HL-60 (cell line): ENCODE results near the gene CCM2L.

Experiments used
- DNase-seq, 2 experiments: peaks; one replicate each; pipeline ENCODE4 v3.0.0-alpha.2; 2010 to 2020; ENCODE audit warnings: low read depth in 1 of 2, low spot score in 1 of 2
- H3K27ac ChIP-seq: fragments of 250-450 bp; sonication (Bioruptor Pico); replicated peaks from 2 replicates; pipeline ENCODE4 v1.5.1; 2020; ENCODE audit warnings: mild to moderate bottlenecking, moderate library complexity
- H3K27me3 ChIP-seq: fragments of 250-450 bp; sonication (Bioruptor Pico); 2 replicates; pipeline ENCODE4 v1.5.1; 2021; ENCODE audit warnings: mild to moderate bottlenecking, moderate library complexity; ENCODE audit not compliant: insufficient read depth, poor library complexity, severe bottlenecking
- H3K4me3 ChIP-seq: replicated peaks from 2 replicates; pipeline ENCODE4 v1.5.1; 2011; ENCODE audit warnings: mild to moderate bottlenecking, control low read depth, low read length; ENCODE audit not compliant: insufficient read depth
- CTCF ChIP-seq: IDR thresholded peaks from one replicate; pipeline ENCODE4 v1.5.1; 2011; ENCODE audit warnings: low read length, control low read depth, inconsistent platforms; ENCODE audit not compliant: insufficient read depth
- GABPA ChIP-seq: IDR thresholded peaks from 2 replicates; pipeline ENCODE4 v1.6.1; 2012; ENCODE audit warnings: low read depth
- POLR2AphosphoS5 ChIP-seq: IDR thresholded peaks from 2 replicates; pipeline ENCODE4 v1.6.1; 2012; ENCODE audit warnings: low read depth
- SPI1 ChIP-seq: IDR thresholded peaks from 2 replicates; pipeline ENCODE4 v1.6.1; 2012; ENCODE audit warnings: low read depth, mild to moderate bottlenecking, borderline replicate concordance
- TF ChIP-seq, protein P1 (sequence below): IDR thresholded peaks from 2 replicates; pipeline ENCODE4 v1.6.1; 2012; ENCODE audit warnings: low read depth; ENCODE audit not compliant: insufficient replicate concordance

Gene CCM2L

DNA sequence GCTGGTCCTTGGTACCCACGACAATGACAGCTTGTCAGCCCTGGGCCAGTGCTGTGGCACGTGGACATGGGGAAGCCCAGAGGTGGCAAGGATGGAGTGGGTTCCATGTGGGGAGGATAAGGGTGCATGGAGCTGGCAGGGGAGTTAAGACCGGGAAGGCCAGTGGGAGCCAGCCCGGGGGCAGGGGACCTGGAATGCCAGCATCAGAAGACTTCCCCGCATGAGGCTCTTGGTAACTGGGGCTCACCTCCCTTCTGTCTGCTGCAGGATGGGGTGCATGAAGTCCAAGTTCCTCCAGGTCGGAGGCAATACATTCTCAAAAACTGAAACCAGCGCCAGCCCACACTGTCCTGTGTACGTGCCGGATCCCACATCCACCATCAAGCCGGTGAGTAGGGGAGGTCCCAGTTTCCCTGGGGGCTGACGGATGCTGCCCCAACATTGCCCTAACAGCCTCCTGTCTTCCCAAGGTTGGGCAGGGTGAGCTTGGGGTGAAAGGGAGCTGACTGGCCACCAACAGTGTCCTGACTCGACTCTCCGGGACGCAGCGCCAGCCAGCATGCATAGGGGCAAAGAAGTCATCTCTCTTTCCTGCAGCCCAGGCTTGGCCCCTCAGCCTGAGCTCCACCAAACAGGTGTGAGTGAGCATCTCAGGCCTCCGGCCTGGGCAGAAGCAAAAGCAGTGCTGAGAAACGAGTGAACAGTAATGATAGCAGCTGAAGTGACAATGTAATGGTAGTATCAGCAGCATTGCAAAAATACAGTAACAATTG, 61.3 kb downstream of the CCM2L start:
- no peak for DNase-seq
- Histone ChIP-seq H3K27ac (no peak overlapping the region), H3K27me3 (no peaks in the 10 kb centered on the region), H3K4me3 (no peak overlapping the region)
- TF ChIP-seq CTCF (no peak), GABPA (no peak), SPI1 (no peak), POLR2AphosphoS5 (no peak)
- TF ChIP-seq, protein P1, sequence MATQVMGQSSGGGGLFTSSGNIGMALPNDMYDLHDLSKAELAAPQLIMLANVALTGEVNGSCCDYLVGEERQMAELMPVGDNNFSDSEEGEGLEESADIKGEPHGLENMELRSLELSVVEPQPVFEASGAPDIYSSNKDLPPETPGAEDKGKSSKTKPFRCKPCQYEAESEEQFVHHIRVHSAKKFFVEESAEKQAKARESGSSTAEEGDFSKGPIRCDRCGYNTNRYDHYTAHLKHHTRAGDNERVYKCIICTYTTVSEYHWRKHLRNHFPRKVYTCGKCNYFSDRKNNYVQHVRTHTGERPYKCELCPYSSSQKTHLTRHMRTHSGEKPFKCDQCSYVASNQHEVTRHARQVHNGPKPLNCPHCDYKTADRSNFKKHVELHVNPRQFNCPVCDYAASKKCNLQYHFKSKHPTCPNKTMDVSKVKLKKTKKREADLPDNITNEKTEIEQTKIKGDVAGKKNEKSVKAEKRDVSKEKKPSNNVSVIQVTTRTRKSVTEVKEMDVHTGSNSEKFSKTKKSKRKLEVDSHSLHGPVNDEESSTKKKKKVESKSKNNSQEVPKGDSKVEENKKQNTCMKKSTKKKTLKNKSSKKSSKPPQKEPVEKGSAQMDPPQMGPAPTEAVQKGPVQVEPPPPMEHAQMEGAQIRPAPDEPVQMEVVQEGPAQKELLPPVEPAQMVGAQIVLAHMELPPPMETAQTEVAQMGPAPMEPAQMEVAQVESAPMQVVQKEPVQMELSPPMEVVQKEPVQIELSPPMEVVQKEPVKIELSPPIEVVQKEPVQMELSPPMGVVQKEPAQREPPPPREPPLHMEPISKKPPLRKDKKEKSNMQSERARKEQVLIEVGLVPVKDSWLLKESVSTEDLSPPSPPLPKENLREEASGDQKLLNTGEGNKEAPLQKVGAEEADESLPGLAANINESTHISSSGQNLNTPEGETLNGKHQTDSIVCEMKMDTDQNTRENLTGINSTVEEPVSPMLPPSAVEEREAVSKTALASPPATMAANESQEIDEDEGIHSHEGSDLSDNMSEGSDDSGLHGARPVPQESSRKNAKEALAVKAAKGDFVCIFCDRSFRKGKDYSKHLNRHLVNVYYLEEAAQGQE = no peak

DNA sequence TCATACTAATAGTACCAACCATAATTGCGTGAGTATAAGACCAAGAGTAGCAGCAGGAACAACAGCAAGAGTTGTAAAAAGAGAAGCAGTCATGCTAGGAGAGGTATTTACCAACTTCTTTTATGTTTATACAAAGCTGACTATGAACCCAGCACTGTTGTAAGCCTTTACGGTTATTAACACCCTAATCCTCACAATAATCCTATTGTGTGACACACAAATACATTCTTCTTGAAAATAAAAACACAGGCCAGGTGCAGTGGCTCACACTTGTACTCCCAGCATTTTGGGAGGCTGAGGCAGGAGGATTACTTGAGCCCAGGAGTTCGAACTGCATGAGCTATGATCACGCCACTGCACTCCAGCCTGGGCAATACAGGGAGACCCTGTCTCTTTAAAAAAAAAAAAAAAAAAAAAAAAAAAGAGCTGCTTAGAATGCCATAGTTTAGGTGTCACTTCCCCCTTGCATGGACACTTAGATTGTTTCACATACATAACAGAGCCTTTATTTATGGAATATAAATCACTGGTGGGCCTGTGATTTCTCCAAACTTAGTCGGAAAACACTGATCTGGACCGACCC, 62.0 kb downstream of the CCM2L start:
- Histone ChIP-seq H3K4me3 (no peak overlapping the region), H3K27me3 (no peaks in the 10 kb centered on the region), H3K27ac (no peak overlapping the region)
- DNase-seq = no peak
- TF ChIP-seq GABPA (no peak), POLR2AphosphoS5 (no peak), SPI1 (no peak), CTCF (no peak)
- TF ChIP-seq, protein P1 = no peak

- DNase-seq = no peak
- no peak for TF ChIP-seq SPI1
- H3K27me3 ChIP-seq = no peaks in the 10 kb centered on the region
- H3K4me3 ChIP-seq = no peak overlapping the region
- no peak overlapping the region for H3K27ac ChIP-seq
Observed at GRCh38 chr20:32075534-32075933, 65.3 kb downstream of the CCM2L start.

- no peaks in the 10 kb centered on the region for H3K27me3 ChIP-seq
- peak; percentile 48 to 80 for DNase-seq
- TF ChIP-seq CTCF (no peak), GABPA (no peak), SPI1 (peak; percentile 90), POLR2AphosphoS5 (peak; percentile 60)
- TF ChIP-seq, protein P1 = no peak
- no peak overlapping the region for H3K4me3 ChIP-seq
- H3K27ac ChIP-seq = peak overlapping the region; percentile 66
Observed at GRCh38 chr20:32077190-32077589, 67.0 kb downstream of the CCM2L start.
